Adipocyte (in vitro differentiated cells): ENCODE measurements around the gene OSCAR.

Source experiments
- DNase-seq: peaks from one replicate; pipeline ENCODE4 v3.0.0-alpha.2; 2015; ENCODE audit warnings: low read depth
- H3K27me3 ChIP-seq: replicated peaks from 2 replicates; pipeline ENCODE4 v1.7.0; 2013; ENCODE audit warnings: mild to moderate bottlenecking, low read length, moderate library complexity; ENCODE audit not compliant: control insufficient read depth, insufficient read depth
- H3K36me3 ChIP-seq: 2 replicates; pipeline ENCODE4 v1.7.0; 2013; ENCODE audit warnings: low read length, mild to moderate bottlenecking, moderate library complexity; ENCODE audit not compliant: control insufficient read depth, insufficient read depth, severe bottlenecking
- H3K4me1 ChIP-seq: 2 replicates; pipeline ENCODE4 v1.7.0; 2013; ENCODE audit warnings: mild to moderate bottlenecking, low read length, moderate library complexity; ENCODE audit not compliant: control insufficient read depth, insufficient read depth
- H3K4me3 ChIP-seq: 2 replicates; pipeline ENCODE4 v1.7.0; 2013; ENCODE audit warnings: mild to moderate bottlenecking, low read length, moderate library complexity
- H3K9ac ChIP-seq: 2 replicates; pipeline ENCODE4 v1.7.0; 2013; ENCODE audit warnings: mild to moderate bottlenecking, low read length, moderate library complexity
- H3K9me3 ChIP-seq: 2 replicates; pipeline ENCODE4 v1.7.0; 2013; ENCODE audit warnings: mild to moderate bottlenecking, low read length, moderate library complexity; ENCODE audit not compliant: control insufficient read depth

The OSCAR gene

GRCh38 chr19:54074851-54075250 is 25.8 kb downstream of the OSCAR start:
- no peak overlapping the region for H3K4me3 ChIP-seq
- H3K9ac ChIP-seq, result no peak overlapping the region
- peaks cover 1% of the 10 kb centered on the region for H3K9me3 ChIP-seq
- H3K4me1 ChIP-seq, result no peaks in the 10 kb centered on the region
- DNase-seq, result no peak
- H3K27me3 ChIP-seq, result no peaks in the 10 kb centered on the region
- no peaks in the 10 kb centered on the region for H3K36me3 ChIP-seq

GRCh38 chr19:54073829-54074228 is 26.8 kb downstream of the OSCAR start:
- no peaks in the 10 kb centered on the region for H3K27me3 ChIP-seq
- H3K9ac ChIP-seq, result no peak overlapping the region
- no peaks in the 10 kb centered on the region for H3K4me1 ChIP-seq
- H3K36me3 ChIP-seq, result no peaks in the 10 kb centered on the region
- no peak for DNase-seq
- no peak overlapping the region for H3K4me3 ChIP-seq
- peaks cover 10% of the 10 kb centered on the region for H3K9me3 ChIP-seq

GRCh38 chr19:54069470-54069869 is 31.1 kb downstream of the OSCAR start:
- Histone ChIP-seq H3K9ac (no peak overlapping the region), H3K9me3 (peaks cover 13% of the 10 kb centered on the region), H3K4me1 (no peaks in the 10 kb centered on the region), H3K4me3 (no peak overlapping the region), H3K27me3 (no peaks in the 10 kb centered on the region), H3K36me3 (no peaks in the 10 kb centered on the region)
- DNase-seq, result no peak

- Histone ChIP-seq H3K4me1 (no peaks in the 10 kb centered on the region), H3K36me3 (no peaks in the 10 kb centered on the region), H3K9me3 (no peaks in the 10 kb centered on the region), H3K4me3 (no peak within 1 kb of the TSS), H3K9ac (no peak within 1 kb of the TSS), H3K27me3 (no peaks in the 10 kb centered on the region)
- no peak for DNase-seq
These were observed 37.1 kb downstream of the OSCAR start, which contains the start of gene VSTM1 for GRCh38 chr19:54063350-54064116. Gene VSTM1, minus strand, starts transcription at chr19:54063897. Its CDS starts 120 bp downstream, at chr19:54063777.

GRCh38 chr19:54062643-54063042 is 38.0 kb downstream of the OSCAR start:
- Histone ChIP-seq H3K9ac (no peak overlapping the region), H3K4me3 (no peak overlapping the region), H3K9me3 (no peaks in the 10 kb centered on the region), H3K36me3 (no peaks in the 10 kb centered on the region), H3K4me1 (no peaks in the 10 kb centered on the region), H3K27me3 (peaks cover 3% of the 10 kb centered on the region)
- DNase-seq, result no peak

GRCh38 chr19:54047616-54048015 is 53.0 kb downstream of the OSCAR start:
- Histone ChIP-seq H3K4me3 (no peak overlapping the region), H3K4me1 (no peaks in the 10 kb centered on the region), H3K9ac (no peak overlapping the region), H3K36me3 (no peaks in the 10 kb centered on the region), H3K9me3 (peaks cover 12% of the 10 kb centered on the region), H3K27me3 (peaks cover 26% of the 10 kb centered on the region)
- DNase-seq, result no peak

- H3K4me3 ChIP-seq, result no peak overlapping the region
- H3K4me1 ChIP-seq, result no peaks in the 10 kb centered on the region
- no peak for DNase-seq
- H3K27me3 ChIP-seq, result peaks cover 31% of the 10 kb centered on the region
- H3K36me3 ChIP-seq, result no peaks in the 10 kb centered on the region
- peaks cover 12% of the 10 kb centered on the region for H3K9me3 ChIP-seq
- H3K9ac ChIP-seq, result no peak overlapping the region
These were observed 54.8 kb downstream of the OSCAR start for GRCh38 chr19:54045771-54046170.
